ENCODE data around the gene DDOST.
A peak's percentile ranks its signal among the peaks of the same experiment; 100 is the strongest.

DDOST gene

GRCh38 chr1:20661207-20662109, at the start of gene DDOST:
Gene DDOST (minus strand): TSS chr1:20661369. CDS start chr1:20661350, 19 bp downstream.
- TF ChIP-seq EZH2phosphoT487 (IDR thresholded peaks at IDR 0.05; ENCODE audit: borderline replicate concordance, low read length), result no peak
- peak; percentile 31 for TF ChIP-seq CTCF (IDR thresholded peaks at IDR 0.05; ENCODE audit: low read depth, low read length, poor library complexity, severe bottlenecking)
- peak within 1 kb of the TSS; percentile 81 for H3K4me3 ChIP-seq (ENCODE audit: low read length)
- peak within 1 kb of the TSS; percentile 96 for H3K4me2 ChIP-seq (ENCODE audit: low read length)
- H3K27ac ChIP-seq (ENCODE audit: low read depth, low read length), result peak within 1 kb of the TSS; percentile 31
- H3K36me3 ChIP-seq (ENCODE audit: control insufficient read depth, low read length), result peaks cover 47% of the 10 kb centered on the region
- 0 out of 2 replicates have a peak, but pooled peaks cover under 1% of the 10 kb centered on the region for H3K9me3 ChIP-seq (ENCODE audit: control insufficient read depth, insufficient read depth, low read length)
- H3K4me1 ChIP-seq (ENCODE audit: control insufficient read depth, low read length), result peaks cover 32% of the 10 kb centered on the region
- no peaks in the 10 kb centered on the region for H3K27me3 ChIP-seq (ENCODE audit: control insufficient read depth, low read length)
- H3F3A ChIP-seq (ENCODE audit: control insufficient read depth, insufficient read depth), result no peaks in the 10 kb centered on the region
- H4K20me1 ChIP-seq (ENCODE audit: control insufficient read depth, insufficient read depth, low read depth, low read length), result peaks cover 9% of the 10 kb centered on the region; the same call in 1 of the 2 replicates
- peaks cover 52% of the 10 kb centered on the region for H3K79me2 ChIP-seq (ENCODE audit: control insufficient read depth, low read length)
- H3K9me2 ChIP-seq (replicated peaks; ENCODE audit: control insufficient read depth, low read length), result no peaks in the 10 kb centered on the region

GRCh38 chr1:20710469-20711284, 49.5 kb upstream of the DDOST start:
- H3K9me2 ChIP-seq (replicated peaks; ENCODE audit: control insufficient read depth, low read length), result no peaks in the 10 kb centered on the region
- H3K9me3 ChIP-seq (ENCODE audit: control insufficient read depth, insufficient read depth, low read length), result no peaks in the 10 kb centered on the region
- H3K27ac ChIP-seq (ENCODE audit: low read depth, low read length), result no peak overlapping the region
- H3K36me3 ChIP-seq (ENCODE audit: control insufficient read depth, low read length), result no peaks in the 10 kb centered on the region
- no peaks in the 10 kb centered on the region for H4K20me1 ChIP-seq (ENCODE audit: control insufficient read depth, insufficient read depth, low read depth, low read length)
- no peaks in the 10 kb centered on the region for H3K4me1 ChIP-seq (ENCODE audit: control insufficient read depth, low read length)
- no peak overlapping the region for H3K4me3 ChIP-seq (ENCODE audit: low read length)
- H3K4me2 ChIP-seq (ENCODE audit: low read length), result no peak overlapping the region
- no peaks in the 10 kb centered on the region for H3K27me3 ChIP-seq (ENCODE audit: control insufficient read depth, low read length)
- TF ChIP-seq EZH2phosphoT487 (IDR thresholded peaks at IDR 0.05; ENCODE audit: borderline replicate concordance, low read length), result no peak
- no peak for TF ChIP-seq CTCF (IDR thresholded peaks at IDR 0.05; ENCODE audit: low read depth, low read length, poor library complexity, severe bottlenecking)
- no peaks in the 10 kb centered on the region for H3F3A ChIP-seq (ENCODE audit: control insufficient read depth, insufficient read depth)
- no peaks in the 10 kb centered on the region for H3K79me2 ChIP-seq (ENCODE audit: control insufficient read depth, low read length)

- Histone ChIP-seq H3K4me3 (ENCODE audit: low read length) (no peak overlapping the region), H4K20me1 (ENCODE audit: control insufficient read depth, insufficient read depth, low read depth, low read length) (no peaks in the 10 kb centered on the region), H3K36me3 (ENCODE audit: control insufficient read depth, low read length) (no peaks in the 10 kb centered on the region), H3K4me1 (ENCODE audit: control insufficient read depth, low read length) (no peaks in the 10 kb centered on the region), H3K27me3 (ENCODE audit: control insufficient read depth, low read length) (no peaks in the 10 kb centered on the region), H3K79me2 (ENCODE audit: control insufficient read depth, low read length) (no peaks in the 10 kb centered on the region), H3K27ac (ENCODE audit: low read depth, low read length) (no peak overlapping the region), H3K9me2 (replicated peaks; ENCODE audit: control insufficient read depth, low read length) (no peaks in the 10 kb centered on the region), H3K4me2 (ENCODE audit: low read length) (no peak overlapping the region), H3K9me3 (ENCODE audit: control insufficient read depth, insufficient read depth, low read length) (no peaks in the 10 kb centered on the region), H3F3A (ENCODE audit: control insufficient read depth, insufficient read depth) (no peaks in the 10 kb centered on the region)
- TF ChIP-seq CTCF (IDR thresholded peaks at IDR 0.05; ENCODE audit: low read depth, low read length, poor library complexity, severe bottlenecking) (no peak), EZH2phosphoT487 (IDR thresholded peaks at IDR 0.05; ENCODE audit: borderline replicate concordance, low read length) (no peak)
Observed at GRCh38 chr1:20709868-20710267, 48.7 kb upstream of the DDOST start.

Data from DOHH2 (cell line).